ENCODE results near the gene DHH. TPM values are rescaled to one million over a fixed set of nuclear protein-coding genes. Genes with fewer than 3 reads are reported as not detected.

DHH gene
- total and polyA plus RNA-seq, 2 experiments from 2014 or later = not detected

GRCh38 chr12:49058366-49059044 is 36.1 kb downstream of the DHH start:
- H3K27ac Mint-ChIP-seq = no peak overlapping the region
- peaks cover 48% of the 10 kb centered on the region for H4K20me1 ChIP-seq (replicated peaks; ENCODE audit: insufficient read depth)
- H3K36me3 Mint-ChIP-seq (ENCODE audit: low read depth) = peaks cover 25% of the 10 kb centered on the region
- no peak for DNase-seq (ENCODE audit: low spot score)
- peaks cover 9% of the 10 kb centered on the region; the same call in 1 of the 2 replicates for H3K36me3 ChIP-seq (ENCODE audit: insufficient read depth)
- peak overlapping the region; percentile 98 for H3K4me2 ChIP-seq
- H3K27me3 Mint-ChIP-seq (ENCODE audit: insufficient read depth, low read depth, poor library complexity) = peaks cover 24% of the 10 kb centered on the region
- peaks cover 48% of the 10 kb centered on the region for H3K4me1 Mint-ChIP-seq
- H3K4me3 ChIP-seq = peak overlapping the region; percentile 99
- peak overlapping the region; percentile 97 for H3K4me3 Mint-ChIP-seq
- no peak overlapping the region for H3K27ac ChIP-seq (ENCODE audit: low read depth)
- no peaks in the 10 kb centered on the region for H3K9me2 ChIP-seq (ENCODE audit: insufficient read depth)
- no peaks in the 10 kb centered on the region for H3K9me3 Mint-ChIP-seq
- TF ChIP-seq STAT1 (IDR thresholded peaks at IDR 0.05; ENCODE audit: unreplicated experiment) = no peak
- no peak for TF ChIP-seq ZNF114 (CRISPR knock-in tag; IDR thresholded peaks at IDR 0.05)
- no peak for TF ChIP-seq EZH2phosphoT487 (IDR thresholded peaks at IDR 0.05; ENCODE audit: unreplicated experiment)
- no peak for TF ChIP-seq ETS1 (IDR thresholded peaks at IDR 0.05)
- no peak for TF ChIP-seq EZH2 (IDR thresholded peaks at IDR 0.05; ENCODE audit: low read depth, unreplicated experiment)
- no peak for TF ChIP-seq JUNB (IDR thresholded peaks at IDR 0.05; ENCODE audit: unreplicated experiment)
- no peak for TF ChIP-seq REST (IDR thresholded peaks at IDR 0.05; ENCODE audit: unreplicated experiment)
- no peak for TF ChIP-seq ZNF331 (CRISPR knock-in tag; IDR thresholded peaks at IDR 0.05; ENCODE audit: low read depth)
- no peak for TF ChIP-seq CTCF (conservative IDR thresholded peaks at IDR 0.05; ENCODE audit: low read depth in 2 of 2)
- no peak for TF ChIP-seq CREB1 (CRISPR knock-in tag; IDR thresholded peaks at IDR 0.05; ENCODE audit: low read depth)
- TF ChIP-seq NANOG (IDR thresholded peaks at IDR 0.05; ENCODE audit: borderline replicate concordance) = no peak
- TF ChIP-seq ZNF462 (CRISPR knock-in tag; IDR thresholded peaks at IDR 0.05) = no peak
- TF ChIP-seq POLR2AphosphoS5 (IDR thresholded peaks at IDR 0.05; ENCODE audit: low read depth) = no peak
- H2AFZ ChIP-seq = no peak overlapping the region
- no peaks in the 10 kb centered on the region for H3K27me3 ChIP-seq (ENCODE audit: insufficient read depth)
- H3F3A ChIP-seq (replicated peaks; ENCODE audit: low read depth) = no peaks in the 10 kb centered on the region
- ATAC-seq = no peak
- H3K79me2 ChIP-seq (replicated peaks; ENCODE audit: insufficient read depth) = peaks cover 63% of the 10 kb centered on the region
- peaks cover 29% of the 10 kb centered on the region for H3K4me1 ChIP-seq (ENCODE audit: insufficient read depth)
